Tibial nerve (tissue), 4 donors: ENCODE data around the gene TUB.

ENCODE experiments used
- EP300 ChIP-seq, 2 donors: sonication (generic); formaldehyde crosslinking; IDR thresholded peaks; one replicate each; pipeline ENCODE4 v1.6.1; 2017; ENCODE audit warnings: antibody characterized with exemption in 2 of 2, mild to moderate bottlenecking in 1 of 2
- POLR2A ChIP-seq, 2 donors: fragments of 450-650 bp; IDR thresholded peaks; one replicate each; pipeline ENCODE4 v1.6.1; 2017; ENCODE audit warnings: antibody characterized with exemption in 2 of 2, mild to moderate bottlenecking in 2 of 2, moderate library complexity in 2 of 2
- TF ChIP-seq, protein P1 (sequence below), 5 experiments: fragments of 200-600 bp in 3 of 5; fragments of 450-650 bp in 2 of 5; sonication (generic) in 3 of 5; IDR thresholded peaks; one replicate each; pipeline ENCODE4 v1.5.1; 2016 to 2019; ENCODE audit warnings: antibody characterized with exemption in 5 of 5, mild to moderate bottlenecking in 3 of 5, moderate library complexity in 2 of 5

DNA sequence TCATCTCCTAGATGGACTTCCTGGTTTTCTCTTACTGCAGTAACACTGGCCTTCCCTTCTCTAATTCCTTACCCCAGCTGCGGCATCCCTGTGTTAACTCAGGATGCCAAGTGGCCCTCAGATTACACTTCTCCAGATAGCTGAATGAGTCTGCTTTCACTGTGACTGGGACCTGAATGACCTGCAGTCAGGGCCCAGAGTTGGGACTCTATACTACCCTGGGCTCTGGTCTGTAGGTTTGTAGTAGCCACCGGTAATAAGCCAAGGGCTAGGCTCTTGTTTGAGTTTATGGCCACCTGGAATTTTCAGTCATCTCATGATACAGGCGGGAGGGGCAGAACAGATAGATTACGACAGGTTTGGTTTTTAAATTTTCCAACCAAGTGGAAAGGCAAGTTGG is 24.1 kb downstream of the TUB start:
- TF ChIP-seq, protein P1, sequence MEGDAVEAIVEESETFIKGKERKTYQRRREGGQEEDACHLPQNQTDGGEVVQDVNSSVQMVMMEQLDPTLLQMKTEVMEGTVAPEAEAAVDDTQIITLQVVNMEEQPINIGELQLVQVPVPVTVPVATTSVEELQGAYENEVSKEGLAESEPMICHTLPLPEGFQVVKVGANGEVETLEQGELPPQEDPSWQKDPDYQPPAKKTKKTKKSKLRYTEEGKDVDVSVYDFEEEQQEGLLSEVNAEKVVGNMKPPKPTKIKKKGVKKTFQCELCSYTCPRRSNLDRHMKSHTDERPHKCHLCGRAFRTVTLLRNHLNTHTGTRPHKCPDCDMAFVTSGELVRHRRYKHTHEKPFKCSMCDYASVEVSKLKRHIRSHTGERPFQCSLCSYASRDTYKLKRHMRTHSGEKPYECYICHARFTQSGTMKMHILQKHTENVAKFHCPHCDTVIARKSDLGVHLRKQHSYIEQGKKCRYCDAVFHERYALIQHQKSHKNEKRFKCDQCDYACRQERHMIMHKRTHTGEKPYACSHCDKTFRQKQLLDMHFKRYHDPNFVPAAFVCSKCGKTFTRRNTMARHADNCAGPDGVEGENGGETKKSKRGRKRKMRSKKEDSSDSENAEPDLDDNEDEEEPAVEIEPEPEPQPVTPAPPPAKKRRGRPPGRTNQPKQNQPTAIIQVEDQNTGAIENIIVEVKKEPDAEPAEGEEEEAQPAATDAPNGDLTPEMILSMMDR (IDR thresholded peaks at IDR 0.05), result no peak
- no peak for TF ChIP-seq POLR2A (IDR thresholded peaks at IDR 0.05)
- TF ChIP-seq EP300 (IDR thresholded peaks at IDR 0.05), result no peak
